BLaER1 treated with 17β-estradiol and CSF1 and Interleukin-3, amounts not matched to agents 10 nM and 100 nM (cell line): ENCODE results near the gene ATF3.

Experiments
- H3K27ac ChIP-seq, 11 experiments: shearing (Covaris generic); formaldehyde crosslinking; 2 replicates each; pipeline ENCODE4 v1.8.1; 2022
- H3K27me3 ChIP-seq, 11 experiments: shearing (Covaris generic); formaldehyde crosslinking; 2 replicates each; pipeline ENCODE4 v1.8.1; 2022
- H3K36me3 ChIP-seq, 11 experiments: shearing (Covaris generic); formaldehyde crosslinking; 2 replicates each; pipeline ENCODE4 v1.8.1; 2022
- H3K4me1 ChIP-seq, 10 experiments: shearing (Covaris generic); formaldehyde crosslinking; 2 replicates each; pipeline ENCODE4 v1.8.1; 2022
- H3K4me2 ChIP-seq, 11 experiments: shearing (Covaris generic); formaldehyde crosslinking; 2 replicates each; pipeline ENCODE4 v1.8.1; 2022
- H3K4me3 ChIP-seq, 10 experiments: shearing (Covaris generic); formaldehyde crosslinking; 2 replicates each; pipeline ENCODE4 v1.8.1; 2022
- H3K9ac ChIP-seq, 11 experiments: shearing (Covaris generic); formaldehyde crosslinking; 2 replicates each; pipeline ENCODE4 v1.8.1; 2022
- H3K9me3 ChIP-seq, 11 experiments: shearing (Covaris generic); formaldehyde crosslinking; replicated peaks in 1 of 11; 2 replicates each; pipeline ENCODE4 v1.8.1; 2022
- H4K20me1 ChIP-seq, 11 experiments: shearing (Covaris generic); formaldehyde crosslinking; 2 replicates each; pipeline ENCODE4 v1.8.1; 2022
- Cebpa-rat ChIP-seq, 11 experiments: shearing (Covaris generic); IDR thresholded peaks; 2 replicates each; pipeline ENCODE4 v1.8.1; 2022

Gene ATF3

GRCh38 chr1:212608959-212609700 is 569 bp downstream of the ATF3 start:
- Histone ChIP-seq H3K4me1 (peaks cover 31 to 60% (median 51%) of the 10 kb centered on the region in 10 experiments), H4K20me1 (peaks cover 10 to 68% (median 46%) of the 10 kb centered on the region in 11 experiments; a peak in 20 of 22 replicates), H3K27ac (peak overlapping the region; percentile 88 to 99 (median 94)), H3K4me2 (peak overlapping the region; percentile 83 to 100 (median 98)), H3K36me3 (peaks cover 0 to 32% (median 4%) of the 10 kb centered on the region in 11 experiments; a peak in 7 of 22 replicates), H3K9me3 (0 out of 22 replicates have a peak, but pooled peaks cover 0 to 4% (median 0%) of the 10 kb centered on the region in 11 experiments), H3K4me3 (peak overlapping the region; percentile 69 to 86 (median 81)), H3K27me3 (peaks cover 39 to 52% (median 42%) of the 10 kb centered on the region in 11 experiments), H3K9ac (peak overlapping the region; percentile 91 to 100 (median 96))
- no peak for TF ChIP-seq Cebpa-rat (IDR thresholded peaks at IDR 0.05)

DNA sequence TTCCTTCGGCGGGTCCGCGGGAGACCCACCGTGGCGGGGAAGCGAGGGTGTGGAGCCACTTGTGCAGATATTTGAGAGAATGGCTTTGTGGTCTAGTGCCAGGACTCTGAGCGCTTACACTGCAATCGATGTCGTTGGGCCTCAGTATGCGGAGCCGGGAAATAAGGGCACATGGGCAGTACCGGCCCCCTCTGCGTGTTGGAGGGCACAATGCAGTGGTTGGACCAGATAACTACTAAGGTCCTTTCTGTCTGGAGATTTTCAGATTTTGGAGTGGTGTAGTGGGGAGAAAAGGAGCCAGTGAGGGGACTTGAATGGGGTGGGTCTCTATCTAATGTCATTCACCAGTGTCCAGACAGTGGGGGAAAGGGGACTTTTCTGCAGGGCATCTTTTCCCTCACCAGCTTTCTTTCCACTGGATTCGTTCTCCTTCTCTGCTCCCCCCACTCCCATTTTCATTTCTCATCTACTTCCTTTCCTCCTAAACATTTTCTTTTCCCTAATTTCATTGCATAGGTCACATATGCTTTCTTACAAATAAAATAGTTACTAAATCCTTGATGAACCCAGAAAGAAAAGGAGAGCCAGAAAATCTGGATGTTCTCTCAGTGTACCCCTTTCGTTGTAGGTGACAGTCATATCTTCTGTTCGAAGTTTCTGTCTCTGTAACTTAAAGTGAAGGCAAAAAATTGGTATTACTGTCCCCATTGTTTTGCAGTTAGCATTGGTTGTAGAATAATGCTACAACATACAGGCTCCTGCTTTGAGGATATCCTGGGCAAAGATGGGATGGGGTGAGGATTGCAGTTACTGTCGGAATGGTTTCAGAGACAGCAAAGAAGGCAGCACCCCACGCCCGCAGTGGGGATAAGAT is 1.4 kb downstream of the ATF3 start:
- TF ChIP-seq Cebpa-rat (IDR thresholded peaks at IDR 0.05): no peak
- Histone ChIP-seq H3K4me3 (peak overlapping the region; percentile 69 to 86 (median 81)), H4K20me1 (peaks cover 13 to 76% (median 46%) of the 10 kb centered on the region in 11 experiments; a peak in 20 of 22 replicates), H3K27ac (peak overlapping the region; percentile 88 to 99 (median 94)), H3K27me3 (peaks cover 31 to 44% (median 34%) of the 10 kb centered on the region in 11 experiments), H3K9ac (peak overlapping the region; percentile 91 to 100 (median 96)), H3K9me3 (no peaks in the 10 kb centered on the region), H3K4me2 (peak overlapping the region; percentile 83 to 100 (median 98)), H3K36me3 (peaks cover 3 to 39% (median 11%) of the 10 kb centered on the region in 11 experiments), H3K4me1 (peaks cover 34 to 68% (median 57%) of the 10 kb centered on the region in 10 experiments)

DNA sequence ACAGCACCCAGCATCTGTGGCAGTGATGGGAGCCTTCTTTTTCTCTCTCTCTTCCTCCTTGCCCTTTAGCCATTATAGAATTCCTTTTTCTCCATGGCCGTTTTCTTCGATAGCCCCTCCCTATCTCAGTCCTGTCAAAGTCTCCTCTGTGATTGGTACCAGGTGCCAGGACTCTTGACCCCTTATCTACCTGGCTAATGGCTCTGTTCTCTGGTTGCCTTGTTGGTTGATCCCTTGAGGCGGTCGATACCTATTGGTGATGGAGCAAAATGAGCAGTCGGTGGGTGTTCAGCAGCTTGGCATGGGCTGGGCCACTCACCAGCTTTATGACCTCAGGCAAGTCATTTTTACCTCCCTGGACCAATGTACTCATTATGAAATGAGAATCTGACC is 2.0 kb downstream of the ATF3 start:
- Histone ChIP-seq H3K27me3 (peaks cover 25 to 37% (median 28%) of the 10 kb centered on the region in 11 experiments), H3K9me3 (no peaks in the 10 kb centered on the region), H3K36me3 (peaks cover 9 to 45% (median 17%) of the 10 kb centered on the region in 11 experiments), H3K27ac (peak overlapping the region in 2 of 11 experiments; percentile 97 to 99; a peak in 3 of 22 replicates), H3K4me1 (peaks cover 34 to 73% (median 60%) of the 10 kb centered on the region in 10 experiments), H3K9ac (peak overlapping the region; percentile 91 to 100 (median 96); a peak in 20 of 22 replicates), H4K20me1 (peaks cover 13 to 82% (median 50%) of the 10 kb centered on the region in 11 experiments; a peak in 20 of 22 replicates), H3K4me2 (peak overlapping the region; percentile 83 to 100 (median 98)), H3K4me3 (peak overlapping the region; percentile 69 to 86 (median 81); a peak in 19 of 20 replicates)
- TF ChIP-seq Cebpa-rat (IDR thresholded peaks at IDR 0.05): no peak

DNA sequence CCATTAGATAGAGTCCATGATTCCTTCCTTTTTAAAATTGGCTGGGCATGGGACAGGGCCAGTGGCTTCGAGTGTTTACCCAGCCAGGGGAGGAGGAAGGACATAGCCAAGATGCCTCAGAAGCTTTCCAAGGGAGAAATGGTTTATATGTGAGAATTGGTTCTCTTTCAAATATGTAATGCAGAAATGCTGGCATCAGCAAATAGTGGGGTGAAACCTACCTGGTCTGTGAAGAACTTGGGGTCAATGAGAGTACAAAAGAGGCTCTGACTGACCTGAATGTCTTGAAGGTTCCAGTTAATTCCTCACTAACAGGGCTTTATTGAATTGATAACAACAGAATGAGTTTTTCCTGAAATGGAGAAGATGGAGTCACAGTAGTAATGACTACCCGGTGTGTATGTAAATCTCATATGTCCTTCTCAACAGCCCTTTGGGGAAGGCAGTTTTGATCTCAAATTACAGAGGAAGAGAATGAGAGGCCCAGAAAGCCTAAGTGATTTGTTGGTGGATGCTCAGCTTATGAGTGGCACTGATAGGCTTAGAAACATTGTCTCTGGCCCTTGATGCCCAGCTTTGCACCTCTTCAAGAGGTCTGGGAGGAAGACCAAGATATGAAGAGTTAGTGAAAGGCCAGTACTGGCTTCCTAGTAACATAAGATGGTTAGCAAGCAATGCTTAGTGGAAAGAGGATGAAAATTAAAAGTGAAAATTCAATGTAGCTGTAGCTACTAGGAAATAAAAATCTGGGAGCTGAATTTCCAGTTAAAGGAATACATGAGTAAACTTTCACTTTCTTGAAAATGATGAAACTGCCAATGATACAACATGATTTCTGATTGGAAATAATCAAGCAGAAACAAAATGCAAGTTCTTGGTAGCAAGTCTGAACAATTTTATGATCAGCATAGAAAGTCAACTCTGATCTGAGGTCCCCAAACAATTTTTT is 2.7 kb downstream of the ATF3 start:
- no peak for TF ChIP-seq Cebpa-rat (IDR thresholded peaks at IDR 0.05)
- H4K20me1 ChIP-seq: peaks cover 13 to 85% (median 50%) of the 10 kb centered on the region in 11 experiments; a peak in 20 of 22 replicates
- peaks cover 34 to 72% (median 60%) of the 10 kb centered on the region in 10 experiments for H3K4me1 ChIP-seq
- H3K9me3 ChIP-seq: no peaks in the 10 kb centered on the region
- peaks cover 18 to 30% (median 21%) of the 10 kb centered on the region in 11 experiments for H3K27me3 ChIP-seq
- peak overlapping the region in 4 of 11 experiments; percentile 97 to 100 (median 98); a peak in 5 of 22 replicates for H3K9ac ChIP-seq
- peak overlapping the region in 9 of 10 experiments; percentile 69 to 86 (median 83); a peak in 16 of 20 replicates for H3K4me3 ChIP-seq
- peak overlapping the region; percentile 83 to 100 (median 98) for H3K4me2 ChIP-seq
- H3K36me3 ChIP-seq: peaks cover 16 to 52% (median 24%) of the 10 kb centered on the region in 11 experiments
- H3K27ac ChIP-seq: peak overlapping the region in 1 of 11 experiments; percentile 99; a peak in 2 of 22 replicates

DNA sequence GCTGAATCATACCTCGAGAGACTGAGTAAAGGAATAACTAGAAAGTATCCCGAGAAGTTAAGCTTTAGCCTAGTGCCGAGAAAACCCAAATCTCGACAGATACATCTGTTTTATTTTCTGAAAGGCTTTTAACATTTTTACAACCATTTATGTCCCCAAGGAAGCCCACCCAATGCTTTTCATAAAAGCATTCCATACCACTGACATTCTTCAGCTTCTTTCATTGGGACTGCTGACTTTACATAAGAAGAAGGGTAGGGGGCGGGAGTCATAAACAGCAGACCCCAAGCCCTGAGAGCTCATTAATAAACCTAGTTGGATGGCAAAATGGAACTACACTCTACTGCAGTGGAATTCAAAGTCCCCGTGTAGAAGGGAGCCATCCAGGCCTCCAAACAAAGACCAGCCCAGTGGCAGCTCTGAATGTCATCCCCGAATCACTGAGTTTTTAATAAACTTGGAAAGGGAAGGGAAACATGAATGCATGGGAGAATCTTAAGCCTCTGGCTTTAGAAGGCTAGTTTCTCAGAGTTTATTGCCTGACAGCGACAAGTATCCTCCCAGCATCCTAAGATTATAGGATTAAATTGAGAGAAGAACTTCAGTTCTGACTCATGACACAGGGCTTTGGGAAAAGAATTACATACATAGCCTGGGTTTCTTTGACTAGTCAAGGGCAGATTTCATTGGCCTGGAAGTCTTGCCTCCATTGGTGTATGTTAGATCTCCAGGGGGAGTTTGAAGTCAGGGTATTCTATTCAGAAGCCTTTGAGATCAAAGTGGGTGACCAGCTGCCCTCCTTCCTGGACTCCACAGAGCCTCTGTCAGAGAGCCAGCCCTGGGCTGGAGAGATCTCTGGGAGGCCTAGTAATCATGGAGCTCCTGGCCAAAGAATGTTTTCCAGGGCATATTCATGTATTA is 3.7 kb downstream of the ATF3 start:
- Histone ChIP-seq H3K9me3 (no peaks in the 10 kb centered on the region), H3K4me3 (no peak overlapping the region; a peak in 1 of 20 replicates), H3K36me3 (peaks cover 26 to 62% (median 34%) of the 10 kb centered on the region in 11 experiments), H4K20me1 (peaks cover 9 to 87% (median 50%) of the 10 kb centered on the region in 11 experiments; a peak in 20 of 22 replicates), H3K9ac (peak overlapping the region in 1 of 11 experiments; percentile 100; a peak in 1 of 22 replicates), H3K27me3 (peaks cover 7 to 20% (median 10%) of the 10 kb centered on the region in 11 experiments), H3K27ac (no peak overlapping the region), H3K4me1 (peaks cover 27 to 62% (median 53%) of the 10 kb centered on the region in 10 experiments), H3K4me2 (peak overlapping the region in 8 of 11 experiments; percentile 9 to 100 (median 98); a peak in 14 of 22 replicates)
- TF ChIP-seq Cebpa-rat (IDR thresholded peaks at IDR 0.05): no peak

GRCh38 chr1:212613440-212614335 is 5.1 kb downstream of the ATF3 start:
- Histone ChIP-seq H3K36me3 (peaks cover 40 to 76% (median 48%) of the 10 kb centered on the region in 11 experiments), H3K4me3 (0 out of 20 replicates have a peak overlapping the region, but pooled peaks of 2 of the 10 experiments have one; percentile 8 to 12), H3K9me3 (no peaks in the 10 kb centered on the region), H3K4me2 (peak overlapping the region in 10 of 11 experiments; percentile 13 to 100 (median 77); a peak in 17 of 22 replicates), H3K4me1 (peaks cover 19 to 62% (median 46%) of the 10 kb centered on the region in 10 experiments), H3K9ac (peak overlapping the region in 3 of 11 experiments; percentile 35 to 46 (median 36); a peak in 6 of 22 replicates), H3K27ac (peak overlapping the region in 6 of 11 experiments; percentile 27 to 72 (median 66); a peak in 11 of 22 replicates), H3K27me3 (peaks cover 0 to 10% (median 0%) of the 10 kb centered on the region in 11 experiments; a peak in 2 of 22 replicates), H4K20me1 (peaks cover 9 to 94% (median 50%) of the 10 kb centered on the region in 11 experiments; a peak in 20 of 22 replicates)
- no peak for TF ChIP-seq Cebpa-rat (IDR thresholded peaks at IDR 0.05)
